Right lobe of liver (tissue), 6 donors: ENCODE measurements around the gene ONECUT2. TPM values are rescaled to one million over a fixed set of nuclear protein-coding genes. Genes with fewer than 3 reads are reported as not detected.

Source experiments
- ATAC-seq, 4 donors: fragments of 200-7000 bp; cut with Tn5 transposase; one replicate each; pipeline ENCODE4 v1.9.1; 2020; ENCODE audit warnings: mild to moderate bottlenecking in 4 of 4, moderate library complexity in 4 of 4
- DNase-seq, 3 donors: peaks; one replicate each; pipeline ENCODE4 v3.0.0-alpha.2; 2020
- H3K27ac ChIP-seq, 3 donors: fragments of 200-600 bp; one replicate each; pipeline ENCODE4 v1.8.0; 2022
- H3K27me3 ChIP-seq, 2 donors: fragments of 200-600 bp; one replicate each; pipeline ENCODE4 v1.8.0; 2022
- H3K36me3 ChIP-seq, 4 donors: fragments of 200-600 bp; sonication (generic) in 1 of 4; one replicate each; pipeline versions ENCODE4 v1.5.1 to v1.8.0; 2017 to 2022; ENCODE audit warnings: control low read depth in 1 of 4
- H3K4me1 ChIP-seq, 4 donors: fragments of 200-600 bp; sonication (generic) in 1 of 4; one replicate each; pipeline versions ENCODE4 v1.5.1 to v1.8.0; 2017 to 2022; ENCODE audit warnings: control low read depth in 1 of 4
- H3K4me3 ChIP-seq, 3 donors: fragments of 200-600 bp; one replicate each; pipeline ENCODE4 v1.8.0; 2022
- H3K9me3 ChIP-seq, 4 donors: fragments of 200-600 bp; sonication (generic) in 1 of 4; one replicate each; pipeline versions ENCODE4 v1.5.1 to v1.8.0; 2017 to 2022; ENCODE audit warnings: control low read depth in 1 of 4
- POLR2A ChIP-seq: fragments of 450-650 bp; IDR thresholded peaks from one replicate; pipeline ENCODE4 v1.6.1; 2017; ENCODE audit warnings: antibody characterized with exemption, mild to moderate bottlenecking
- WGBS: methylation state at CpG from one replicate; pipeline ENCODE4 v1.1.6; 2018; ENCODE audit warnings: low coverage, low lambda C conversion rate; ENCODE audit not compliant: insufficient coverage; ENCODE audit errors: missing lambda C conversion rate; 5-methylcytosine and 5-hydroxymethylcytosine counted together
- intact Hi-C, 2 donors: fragments of 100-400 bp; cut with DNase I; formaldehyde crosslinking; loops; one replicate each; pipeline versions ENCODE4 v1.11.2 to v1.14.1; 2022
- total RNA-seq, 6 experiments: library from RNA; depleted of rRNA in 2 of 6; stranded (reverse); fragments of >200 nt in 2 of 6; fragmentation: NEBNext Ultra II Directional in 3 of 6; extraction: Animal tissue kit (Norgen Biotek cat#: 25700) in 3 of 6; gene quantifications; one replicate each; pipeline versions ENCODE4 v1.1.0 to v1.2.4, GENCODE V29; 2016 to 2023
- TF ChIP-seq, protein P1 (sequence below), 4 donors: fragments of 200-600 bp in 3 of 4; fragments of 450-650 bp in 1 of 4; IDR thresholded peaks; one replicate each; pipeline versions ENCODE4 v1.5.1 to v1.8.0; 2016 to 2022; ENCODE audit warnings: antibody characterized with exemption in 4 of 4, mild to moderate bottlenecking in 2 of 4
- donor health status: DM: no; HTN: yes; CAD: no.
- donor health status: DM: no; HTN: no; CAD: no.
- donor health status: DM: no; HTN: no; CAD: no.
- donor health status: DM: no; HTN: yes; CAD: no.
- donor health status: DM: no; HTN: yes; CAD: no.

The ONECUT2 gene
- total RNA-seq, 6 experiments from 2014 or later: 7.7 to 25.8 (median 14.2) TPM

DNA sequence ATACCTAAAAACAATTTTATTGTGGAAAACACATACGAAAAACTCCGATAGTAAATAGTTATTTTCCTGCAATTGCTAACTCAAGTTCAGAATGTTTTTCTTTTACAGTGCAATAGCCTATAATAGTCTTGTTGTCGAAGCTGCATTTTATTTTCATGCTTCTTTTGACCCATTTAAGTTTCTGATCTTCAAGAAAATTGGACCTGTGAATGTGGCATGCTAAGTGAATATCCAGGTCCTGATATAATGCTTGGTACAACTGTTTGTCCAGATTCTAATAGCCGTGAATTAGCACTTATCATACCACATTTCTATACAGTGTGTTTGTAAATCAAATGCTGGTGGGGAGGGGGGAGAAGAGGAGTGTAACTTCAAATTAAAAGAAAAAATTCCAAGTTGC, 3.0 kb upstream of the ONECUT2 start:
- 37% methylated on average over 4 of the region's 4 CpGs for WGBS
- no peak for TF ChIP-seq POLR2A
- TF ChIP-seq, protein P1, sequence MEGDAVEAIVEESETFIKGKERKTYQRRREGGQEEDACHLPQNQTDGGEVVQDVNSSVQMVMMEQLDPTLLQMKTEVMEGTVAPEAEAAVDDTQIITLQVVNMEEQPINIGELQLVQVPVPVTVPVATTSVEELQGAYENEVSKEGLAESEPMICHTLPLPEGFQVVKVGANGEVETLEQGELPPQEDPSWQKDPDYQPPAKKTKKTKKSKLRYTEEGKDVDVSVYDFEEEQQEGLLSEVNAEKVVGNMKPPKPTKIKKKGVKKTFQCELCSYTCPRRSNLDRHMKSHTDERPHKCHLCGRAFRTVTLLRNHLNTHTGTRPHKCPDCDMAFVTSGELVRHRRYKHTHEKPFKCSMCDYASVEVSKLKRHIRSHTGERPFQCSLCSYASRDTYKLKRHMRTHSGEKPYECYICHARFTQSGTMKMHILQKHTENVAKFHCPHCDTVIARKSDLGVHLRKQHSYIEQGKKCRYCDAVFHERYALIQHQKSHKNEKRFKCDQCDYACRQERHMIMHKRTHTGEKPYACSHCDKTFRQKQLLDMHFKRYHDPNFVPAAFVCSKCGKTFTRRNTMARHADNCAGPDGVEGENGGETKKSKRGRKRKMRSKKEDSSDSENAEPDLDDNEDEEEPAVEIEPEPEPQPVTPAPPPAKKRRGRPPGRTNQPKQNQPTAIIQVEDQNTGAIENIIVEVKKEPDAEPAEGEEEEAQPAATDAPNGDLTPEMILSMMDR (IDR thresholded peaks at IDR 0.05): no peak

DNA sequence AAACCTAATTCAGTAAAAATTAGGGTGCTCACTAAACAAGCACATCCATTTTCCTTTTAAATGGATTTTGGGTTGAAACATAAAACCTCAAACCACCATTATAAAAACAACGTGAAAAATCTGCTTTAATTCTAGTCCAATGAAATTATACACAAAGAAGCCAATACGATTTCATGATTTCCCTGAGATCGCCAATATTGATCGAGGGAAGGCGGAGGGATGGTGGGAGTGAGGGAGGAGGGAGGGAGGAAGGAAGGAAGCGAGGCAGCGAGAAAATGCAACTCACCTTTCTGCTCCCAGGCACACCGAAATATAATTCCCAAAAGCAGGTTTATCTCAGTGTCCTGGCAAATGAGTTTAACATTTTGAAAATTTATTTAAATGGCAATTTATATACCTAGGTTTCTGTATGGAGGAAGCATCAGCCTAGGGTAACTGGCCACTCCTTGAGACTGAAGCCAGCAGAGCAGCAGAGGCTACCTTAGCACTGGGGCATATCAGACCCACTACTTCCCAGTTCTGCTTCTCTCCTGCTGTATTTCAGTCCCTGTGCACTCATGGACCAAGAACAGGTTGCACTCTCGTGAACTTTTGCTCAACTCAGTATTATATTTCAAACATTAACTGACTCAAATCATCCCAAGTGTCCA, 2.3 kb upstream of the ONECUT2 start:
- peak overlapping the region in 1 of 3 donors; percentile 79 for H3K4me3 ChIP-seq
- ATAC-seq: no peak

More for the DNA sequence above, 3.0 kb upstream of the ONECUT2 start:
- no peaks in the 10 kb centered on the region for H3K9me3 ChIP-seq
- DNase-seq (no peak), ATAC-seq (no peak)
- no peaks in the 10 kb centered on the region for H3K27me3 ChIP-seq
- intact Hi-C loops: no loop called here
- H3K27ac ChIP-seq: no peak overlapping the region
- no peaks in the 10 kb centered on the region for H3K36me3 ChIP-seq
- H3K4me1 ChIP-seq: no peaks in the 10 kb centered on the region
- no peak overlapping the region for H3K4me3 ChIP-seq

DNA sequence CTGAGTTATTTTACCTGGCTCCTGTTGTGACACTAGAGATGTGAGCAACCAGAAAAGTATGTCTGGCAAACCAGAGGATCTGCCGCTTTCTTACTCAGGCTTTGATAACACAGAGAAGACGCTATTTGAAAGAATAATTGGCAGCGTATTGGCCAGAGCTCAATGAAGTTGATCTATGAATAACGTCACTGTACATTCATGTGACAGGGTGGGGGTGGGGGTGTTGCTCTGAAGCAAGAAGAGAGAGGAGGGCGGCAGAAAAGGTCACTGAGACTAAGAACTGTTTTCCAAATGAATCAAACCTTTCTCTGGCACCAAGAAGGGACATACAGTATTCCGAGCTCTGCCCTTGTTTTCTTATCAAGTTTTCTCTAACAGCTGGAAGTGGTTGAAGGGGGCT, 1.7 kb upstream of the ONECUT2 start:
- intact Hi-C loops: no loop called here
- Histone ChIP-seq H3K27ac (peak overlapping the region; percentile 44 to 87 (median 51)), H3K4me3 (peak overlapping the region; percentile 45 to 79 (median 63)), H3K9me3 (no peaks in the 10 kb centered on the region), H3K4me1 (peaks cover 0 to 3% (median 0%) of the 10 kb centered on the region in 4 donors), H3K36me3 (no peaks in the 10 kb centered on the region), H3K27me3 (no peaks in the 10 kb centered on the region)
- ATAC-seq: peak in 1 of 4 donors; percentile 2
- WGBS: 0% methylated on average over 6 of the region's 6 CpGs
- DNase-seq: no peak
- TF ChIP-seq, protein P1 (IDR thresholded peaks at IDR 0.05): no peak
- TF ChIP-seq POLR2A: no peak

More for the DNA sequence above, 2.3 kb upstream of the ONECUT2 start:
- H3K27me3 ChIP-seq: no peaks in the 10 kb centered on the region
- no peak for DNase-seq
- H3K36me3 ChIP-seq: no peaks in the 10 kb centered on the region
- TF ChIP-seq, protein P1 (IDR thresholded peaks at IDR 0.05): no peak
- no peak for TF ChIP-seq POLR2A
- intact Hi-C loops: no loop called here
- WGBS: 7% methylated on average over 9 of the region's 9 CpGs
- H3K27ac ChIP-seq: peak overlapping the region in 1 of 3 donors; percentile 87
- H3K4me1 ChIP-seq: peaks cover 0 to 3% (median 0%) of the 10 kb centered on the region in 4 donors
- H3K9me3 ChIP-seq: no peaks in the 10 kb centered on the region

DNA sequence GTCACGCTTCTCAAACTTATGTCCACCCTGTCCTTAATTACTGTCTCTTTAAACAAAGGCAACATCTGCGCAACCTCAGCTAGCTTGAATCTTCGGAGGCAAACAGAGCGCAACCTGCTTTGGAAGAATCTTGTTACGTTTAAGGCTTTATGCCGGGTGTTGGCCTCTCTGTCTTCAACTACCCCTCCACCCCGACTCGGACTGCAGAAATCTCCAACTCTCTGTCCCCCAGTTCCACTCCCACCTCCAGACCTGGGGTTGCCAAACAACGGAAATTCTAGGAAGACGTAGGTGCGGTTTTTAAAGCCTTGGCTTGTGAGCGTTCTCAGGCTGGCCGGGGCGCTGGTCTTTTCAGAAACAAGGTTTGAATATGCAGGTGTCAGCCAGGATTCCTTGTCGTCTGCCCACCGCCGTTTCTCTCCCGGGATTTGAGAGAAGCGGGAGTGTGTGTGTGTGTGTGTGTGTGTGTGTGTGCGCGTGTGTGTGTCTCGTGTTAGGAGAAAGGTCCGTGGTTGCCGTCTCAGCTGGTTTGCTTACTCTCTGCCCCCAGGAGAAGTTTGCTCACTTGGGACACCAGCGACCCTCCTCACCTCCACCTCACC, 1.1 kb upstream of the ONECUT2 start:
- 3% methylated on average over 18 of the region's 25 CpGs for WGBS
- Histone ChIP-seq H3K36me3 (no peaks in the 10 kb centered on the region), H3K9me3 (no peaks in the 10 kb centered on the region), H3K27ac (peak overlapping the region; percentile 51 to 87 (median 60)), H3K27me3 (no peaks in the 10 kb centered on the region), H3K4me3 (peak overlapping the region; percentile 45 to 79 (median 63)), H3K4me1 (peaks cover 0 to 5% (median 0%) of the 10 kb centered on the region in 4 donors)
- ATAC-seq (peak in 1 of 4 donors; percentile 5), DNase-seq (peak in 1 of 3 donors; percentile 63)
- TF ChIP-seq, protein P1 (IDR thresholded peaks at IDR 0.05): no peak
- TF ChIP-seq POLR2A: no peak
- intact Hi-C loops: no loop called here
